ENCODE measurements around the gene RPL29.

DNA sequence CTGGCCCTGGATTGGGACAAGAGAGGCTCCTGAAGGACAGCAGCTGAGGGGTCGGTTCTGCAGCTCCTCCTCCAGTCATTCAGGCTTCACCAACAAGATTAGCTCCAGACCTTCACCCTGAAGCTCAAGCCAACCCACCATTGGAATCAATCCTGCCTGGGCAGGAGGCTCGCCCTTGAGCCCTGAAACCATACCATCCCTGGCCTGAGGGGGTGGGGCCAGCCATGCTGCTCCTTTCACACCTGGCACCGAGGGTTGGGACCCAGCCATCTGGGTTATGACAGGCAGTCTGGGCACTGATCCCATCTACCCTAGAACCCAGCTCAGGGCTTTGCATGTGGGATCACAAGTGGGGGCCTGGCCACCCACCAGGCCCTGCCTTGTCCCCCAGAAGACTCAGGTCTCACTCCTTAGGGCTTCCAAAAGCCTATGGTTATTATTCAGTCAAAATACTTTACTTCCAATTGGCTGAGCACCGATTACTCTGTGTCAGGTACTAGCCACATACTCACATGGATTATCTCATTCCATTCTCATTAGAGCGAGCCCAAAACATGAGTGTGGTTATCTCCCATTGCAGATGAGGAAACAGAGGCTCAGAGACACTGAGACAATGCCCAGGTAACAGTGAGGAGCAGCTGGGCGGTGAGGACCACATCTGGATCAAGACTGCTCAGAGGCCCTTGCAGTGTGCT is 24.9 kb downstream of the RPL29 start:
- TF ChIP-seq, protein P1, sequence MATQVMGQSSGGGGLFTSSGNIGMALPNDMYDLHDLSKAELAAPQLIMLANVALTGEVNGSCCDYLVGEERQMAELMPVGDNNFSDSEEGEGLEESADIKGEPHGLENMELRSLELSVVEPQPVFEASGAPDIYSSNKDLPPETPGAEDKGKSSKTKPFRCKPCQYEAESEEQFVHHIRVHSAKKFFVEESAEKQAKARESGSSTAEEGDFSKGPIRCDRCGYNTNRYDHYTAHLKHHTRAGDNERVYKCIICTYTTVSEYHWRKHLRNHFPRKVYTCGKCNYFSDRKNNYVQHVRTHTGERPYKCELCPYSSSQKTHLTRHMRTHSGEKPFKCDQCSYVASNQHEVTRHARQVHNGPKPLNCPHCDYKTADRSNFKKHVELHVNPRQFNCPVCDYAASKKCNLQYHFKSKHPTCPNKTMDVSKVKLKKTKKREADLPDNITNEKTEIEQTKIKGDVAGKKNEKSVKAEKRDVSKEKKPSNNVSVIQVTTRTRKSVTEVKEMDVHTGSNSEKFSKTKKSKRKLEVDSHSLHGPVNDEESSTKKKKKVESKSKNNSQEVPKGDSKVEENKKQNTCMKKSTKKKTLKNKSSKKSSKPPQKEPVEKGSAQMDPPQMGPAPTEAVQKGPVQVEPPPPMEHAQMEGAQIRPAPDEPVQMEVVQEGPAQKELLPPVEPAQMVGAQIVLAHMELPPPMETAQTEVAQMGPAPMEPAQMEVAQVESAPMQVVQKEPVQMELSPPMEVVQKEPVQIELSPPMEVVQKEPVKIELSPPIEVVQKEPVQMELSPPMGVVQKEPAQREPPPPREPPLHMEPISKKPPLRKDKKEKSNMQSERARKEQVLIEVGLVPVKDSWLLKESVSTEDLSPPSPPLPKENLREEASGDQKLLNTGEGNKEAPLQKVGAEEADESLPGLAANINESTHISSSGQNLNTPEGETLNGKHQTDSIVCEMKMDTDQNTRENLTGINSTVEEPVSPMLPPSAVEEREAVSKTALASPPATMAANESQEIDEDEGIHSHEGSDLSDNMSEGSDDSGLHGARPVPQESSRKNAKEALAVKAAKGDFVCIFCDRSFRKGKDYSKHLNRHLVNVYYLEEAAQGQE (IDR thresholded peaks at IDR 0.05; ENCODE audit: low read depth), result no peak
- TF ChIP-seq RAD21 (IDR thresholded peaks at IDR 0.05; ENCODE audit: low read depth), result no peak
- TF ChIP-seq EP300 (IDR thresholded peaks at IDR 0.05; ENCODE audit: borderline replicate concordance), result no peak
- no peak for TF ChIP-seq CEBPB (IDR thresholded peaks at IDR 0.05)
- no peak for TF ChIP-seq TAF1 (IDR thresholded peaks at IDR 0.05; ENCODE audit: low read depth)
- TF ChIP-seq EGR1 (IDR thresholded peaks at IDR 0.05), result no peak
- TF ChIP-seq, protein P2, sequence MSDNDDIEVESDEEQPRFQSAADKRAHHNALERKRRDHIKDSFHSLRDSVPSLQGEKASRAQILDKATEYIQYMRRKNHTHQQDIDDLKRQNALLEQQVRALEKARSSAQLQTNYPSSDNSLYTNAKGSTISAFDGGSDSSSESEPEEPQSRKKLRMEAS (IDR thresholded peaks at IDR 0.05), result no peak
- no peak for TF ChIP-seq TEAD4 (IDR thresholded peaks at IDR 0.05)
- no peak for TF ChIP-seq CREB1 (IDR thresholded peaks at IDR 0.05; ENCODE audit: low read depth)
- no peak for TF ChIP-seq ZBTB7A (IDR thresholded peaks at IDR 0.05; ENCODE audit: low read depth)
- no peak for TF ChIP-seq FOXM1 (IDR thresholded peaks at IDR 0.05; ENCODE audit: borderline replicate concordance, low read depth)
- TF ChIP-seq TCF12 (IDR thresholded peaks at IDR 0.05; ENCODE audit: low read depth), result no peak
- no peak for TF ChIP-seq YY1 (IDR thresholded peaks at IDR 0.05; ENCODE audit: low read depth)
- TF ChIP-seq NFIC (IDR thresholded peaks at IDR 0.05), result no peak
